ENCODE data around the gene CAMSAP2.
A peak's percentile ranks its signal among the peaks of the same experiment; 100 is the strongest.
"Not testable (repeated sequence)": the region's sequence is repeated elsewhere in the genome, so short reads cannot be mapped to it uniquely, and the experiment has no call there.

Gene CAMSAP2

GRCh38 chr1:200786788-200787187, 48.1 kb downstream of the CAMSAP2 start:
- no peak for DNase-seq

GRCh38 chr1:200787896-200788387, 49.2 kb downstream of the CAMSAP2 start:
- DNase-seq, result no peak

GRCh38 chr1:200791012-200791411, 52.3 kb downstream of the CAMSAP2 start:
- DNase-seq, result not testable (repeated sequence)

GRCh38 chr1:200793677-200794076, 55.0 kb downstream of the CAMSAP2 start:
- DNase-seq, result no peak

GRCh38 chr1:200794506-200795065, 55.9 kb downstream of the CAMSAP2 start:
- no peak for DNase-seq

GRCh38 chr1:200795156-200795555, 56.5 kb downstream of the CAMSAP2 start:
- DNase-seq, result no peak

- no peak for DNase-seq
Observed at GRCh38 chr1:200802042-200802441, 63.3 kb downstream of the CAMSAP2 start.

GRCh38 chr1:200802865-200803512, 64.3 kb downstream of the CAMSAP2 start:
- DNase-seq, result peak; percentile 50

GRCh38 chr1:200805719-200806118, 67.0 kb downstream of the CAMSAP2 start:
- no peak for DNase-seq

GRCh38 chr1:200808846-200809245, 70.2 kb downstream of the CAMSAP2 start:
- DNase-seq, result no peak

- DNase-seq, result no peak
Observed at GRCh38 chr1:200811704-200812103, 73.0 kb downstream of the CAMSAP2 start.

- DNase-seq, result not testable (repeated sequence)
Observed at GRCh38 chr1:200816624-200817224, 78.0 kb downstream of the CAMSAP2 start.

GRCh38 chr1:200818248-200818647, 79.6 kb downstream of the CAMSAP2 start:
- no peak for DNase-seq

GRCh38 chr1:200819726-200820125, 81.0 kb downstream of the CAMSAP2 start:
- no peak for DNase-seq

- no peak for DNase-seq
Observed at GRCh38 chr1:200831091-200831490, 92.4 kb downstream of the CAMSAP2 start.

- DNase-seq, result no peak
Observed at GRCh38 chr1:200834383-200834782, 95.7 kb downstream of the CAMSAP2 start.

GRCh38 chr1:200836213-200836612, 97.5 kb downstream of the CAMSAP2 start:
- DNase-seq, result no peak

GRCh38 chr1:200837931-200838571, 99.4 kb downstream of the CAMSAP2 start:
- no peak for DNase-seq

GRCh38 chr1:200838676-200839445, 100.2 kb downstream of the CAMSAP2 start:
- DNase-seq, result no peak

GRCh38 chr1:200845360-200845759, 106.7 kb downstream of the CAMSAP2 start:
- DNase-seq, result no peak

GRCh38 chr1:200846398-200846797, 107.7 kb downstream of the CAMSAP2 start:
- DNase-seq, result no peak

GRCh38 chr1:200849430-200849829, 110.7 kb downstream of the CAMSAP2 start:
- DNase-seq, result no peak

- DNase-seq, result no peak
Observed at GRCh38 chr1:200850554-200850953, 111.9 kb downstream of the CAMSAP2 start.

Measured in MV-4-11 (cell line).